HepG2 (cell line): Measurements from ENCODE around the gene LAPTM4A. TPM values are rescaled to one million over a fixed set of nuclear protein-coding genes. Genes with fewer than 3 reads are reported as not detected.

Experiments
- ARNT2 ChIP-seq: sonication (generic); formaldehyde crosslinking; IDR thresholded peaks from 2 replicates; pipeline ENCODE4 v1.8.0; 2022; ENCODE audit warnings: mild to moderate bottlenecking, low read depth, missing genetic modification reagents, moderate library complexity
- ATF1 ChIP-seq: IDR thresholded peaks from 2 replicates; pipeline ENCODE4 v1.6.1; 2016; ENCODE audit warnings: mild to moderate bottlenecking, control low read depth
- HNRNPLL ChIP-seq: fragments of 200-400 bp; formaldehyde crosslinking; IDR thresholded peaks from 2 replicates; pipeline ENCODE4 v1.6.1; 2017; ENCODE audit warnings: mild to moderate bottlenecking, low read depth, low read length; ENCODE audit not compliant: poor library complexity, severe bottlenecking
- SRSF9 ChIP-seq: fragments of 200-400 bp; formaldehyde crosslinking; IDR thresholded peaks from 2 replicates; pipeline ENCODE4 v1.6.1; 2018; ENCODE audit warnings: borderline replicate concordance, mild to moderate bottlenecking, low read depth, low read length; ENCODE audit not compliant: insufficient read depth, poor library complexity, severe bottlenecking
- TOPORS ChIP-seq: sonication (generic); formaldehyde crosslinking; IDR thresholded peaks from 2 replicates; pipeline ENCODE4 v1.8.0; 2023; ENCODE audit warnings: mild to moderate bottlenecking, missing genetic modification reagents
- ZBTB21 ChIP-seq: sonication (generic); formaldehyde crosslinking; IDR thresholded peaks from 2 replicates; pipeline ENCODE4 v1.4.0; 2020; ENCODE audit warnings: missing genetic modification reagents
- ZBTB3 ChIP-seq: sonication (generic); formaldehyde crosslinking; IDR thresholded peaks from 2 replicates; pipeline ENCODE4 v1.4.0; 2020; ENCODE audit warnings: low read depth, mild to moderate bottlenecking, moderate library complexity, missing genetic modification reagents, borderline replicate concordance
- ZEB1 ChIP-seq: IDR thresholded peaks from 2 replicates; pipeline ENCODE4 v1.6.1; 2012; ENCODE audit warnings: mild to moderate bottlenecking, low read depth, inconsistent platforms; ENCODE audit not compliant: insufficient replicate concordance
- ZNF251 ChIP-seq: sonication (generic); formaldehyde crosslinking; IDR thresholded peaks from 2 replicates; pipeline ENCODE4 v1.9.0; 2021; ENCODE audit warnings: mild to moderate bottlenecking, missing genetic modification reagents
- ZNF552 ChIP-seq: sonication (generic); formaldehyde crosslinking; IDR thresholded peaks from 2 replicates; pipeline ENCODE4 v1.9.0; 2022; ENCODE audit warnings: missing genetic modification reagents, mild to moderate bottlenecking, borderline replicate concordance
- ZZZ3 ChIP-seq: sonication (generic); formaldehyde crosslinking; IDR thresholded peaks from 2 replicates; pipeline ENCODE4 v1.4.0; 2020; ENCODE audit warnings: missing genetic modification reagents, mild to moderate bottlenecking, borderline replicate concordance
- polyA plus RNA-seq, 8 experiments: library from polyadenylated mRNA; depleted of rRNA in 3 of 8; stranded (reverse) in 7 of 8; unstranded in 1 of 8; fragments of >200 nt; fragmentation: Illumina TruSeq in 4 of 8; extraction: Trizol in 4 of 8; gene quantifications; 2 replicates each; pipeline versions ENCODE4 v1.2.1 to v1.2.3, GENCODE V29; 2011 to 2016; ENCODE audit warnings: low read depth in 4 of 8, missing spikeins in 1 of 8, mixed read lengths in 1 of 8; ENCODE audit not compliant: insufficient read depth in 1 of 8
- total RNA-seq, 5 experiments: library from RNA; depleted of rRNA; stranded (reverse); fragments of >200 nt; fragmentation: Illumina TruSeq; extraction: Trizol; gene quantifications; 2 replicates each; pipeline ENCODE4 v1.2.3, GENCODE V29; 2016; ENCODE audit warnings: low read depth in 1 of 5
- TF ChIP-seq, protein P1 (sequence below): IDR thresholded peaks from 2 replicates; pipeline ENCODE4 v1.6.1; 2016; ENCODE audit warnings: low read depth, borderline replicate concordance
- TF ChIP-seq, protein P2 (sequence below): sonication (generic); formaldehyde crosslinking; IDR thresholded peaks from 2 replicates; pipeline ENCODE4 v1.9.0; 2021; ENCODE audit warnings: mild to moderate bottlenecking, missing genetic modification reagents
- TF ChIP-seq, protein P3 (sequence below): sonication (generic); formaldehyde crosslinking; IDR thresholded peaks from 2 replicates; pipeline ENCODE4 v1.4.0; 2020; ENCODE audit warnings: missing genetic modification reagents
- TF ChIP-seq, protein P4 (sequence below): IDR thresholded peaks from 2 replicates; pipeline ENCODE4 v1.6.1; 2012; ENCODE audit warnings: inconsistent platforms

Gene LAPTM4A
- total and polyA plus RNA-seq, 2 of the 13 experiments (the other 11 are each of a cell fraction or from before 2014, with no cell fraction given), result 116 to 558 TPM

DNA sequence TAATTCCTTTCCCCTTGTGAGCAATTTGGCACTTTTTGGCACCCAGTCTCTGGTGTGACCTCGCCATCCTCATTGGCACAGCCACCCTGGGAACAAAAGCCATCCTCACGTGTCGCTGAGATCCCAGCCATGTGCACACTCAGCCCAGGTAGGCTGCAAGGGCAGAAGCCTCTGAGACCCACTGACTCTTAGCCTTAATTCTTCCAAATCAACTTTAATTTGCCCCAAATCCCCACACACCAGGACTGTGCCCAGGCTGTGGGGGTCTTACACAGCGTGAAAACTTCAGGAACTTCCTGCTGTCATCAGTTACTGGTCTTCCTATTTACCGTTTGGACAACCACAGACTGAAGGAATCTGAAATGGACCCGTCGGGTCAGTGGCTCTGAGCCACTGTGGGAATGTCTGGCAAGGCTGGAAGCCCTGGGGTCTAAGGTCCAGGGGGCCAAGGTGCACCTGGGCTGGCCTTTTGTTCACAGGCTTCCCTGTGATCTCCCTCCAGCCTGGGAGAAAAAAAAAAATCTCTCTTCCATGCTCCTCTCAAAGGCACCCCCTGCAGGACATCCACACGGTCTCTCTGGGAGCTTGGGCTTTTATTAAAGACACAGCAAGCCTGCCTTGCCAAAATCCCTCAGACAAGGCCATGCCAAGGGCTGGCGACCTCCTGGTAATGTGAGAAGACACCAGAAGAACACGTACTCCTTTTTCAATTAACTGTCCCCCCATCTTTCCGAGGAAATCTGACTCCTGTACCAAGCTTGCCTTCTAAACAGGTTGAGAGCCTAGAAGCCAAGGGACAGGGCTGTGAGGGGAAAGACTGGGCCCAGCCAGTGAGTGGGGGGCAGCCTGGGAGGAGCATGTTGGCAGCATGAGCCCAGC, 42.1 kb upstream of the LAPTM4A start (continued):
- no peak for TF ChIP-seq ATF1 (CRISPR knock-in tag)
- TF ChIP-seq, protein P1, sequence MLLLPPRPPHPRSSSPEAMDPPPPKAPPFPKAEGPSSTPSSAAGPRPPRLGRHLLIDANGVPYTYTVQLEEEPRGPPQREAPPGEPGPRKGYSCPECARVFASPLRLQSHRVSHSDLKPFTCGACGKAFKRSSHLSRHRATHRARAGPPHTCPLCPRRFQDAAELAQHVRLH, result peak; percentile 74; the same call in 1 of the 2 replicates
- TF ChIP-seq TOPORS, result 0 out of 2 replicates have a peak, but pooled peaks have one; percentile 34
- TF ChIP-seq, protein P2, sequence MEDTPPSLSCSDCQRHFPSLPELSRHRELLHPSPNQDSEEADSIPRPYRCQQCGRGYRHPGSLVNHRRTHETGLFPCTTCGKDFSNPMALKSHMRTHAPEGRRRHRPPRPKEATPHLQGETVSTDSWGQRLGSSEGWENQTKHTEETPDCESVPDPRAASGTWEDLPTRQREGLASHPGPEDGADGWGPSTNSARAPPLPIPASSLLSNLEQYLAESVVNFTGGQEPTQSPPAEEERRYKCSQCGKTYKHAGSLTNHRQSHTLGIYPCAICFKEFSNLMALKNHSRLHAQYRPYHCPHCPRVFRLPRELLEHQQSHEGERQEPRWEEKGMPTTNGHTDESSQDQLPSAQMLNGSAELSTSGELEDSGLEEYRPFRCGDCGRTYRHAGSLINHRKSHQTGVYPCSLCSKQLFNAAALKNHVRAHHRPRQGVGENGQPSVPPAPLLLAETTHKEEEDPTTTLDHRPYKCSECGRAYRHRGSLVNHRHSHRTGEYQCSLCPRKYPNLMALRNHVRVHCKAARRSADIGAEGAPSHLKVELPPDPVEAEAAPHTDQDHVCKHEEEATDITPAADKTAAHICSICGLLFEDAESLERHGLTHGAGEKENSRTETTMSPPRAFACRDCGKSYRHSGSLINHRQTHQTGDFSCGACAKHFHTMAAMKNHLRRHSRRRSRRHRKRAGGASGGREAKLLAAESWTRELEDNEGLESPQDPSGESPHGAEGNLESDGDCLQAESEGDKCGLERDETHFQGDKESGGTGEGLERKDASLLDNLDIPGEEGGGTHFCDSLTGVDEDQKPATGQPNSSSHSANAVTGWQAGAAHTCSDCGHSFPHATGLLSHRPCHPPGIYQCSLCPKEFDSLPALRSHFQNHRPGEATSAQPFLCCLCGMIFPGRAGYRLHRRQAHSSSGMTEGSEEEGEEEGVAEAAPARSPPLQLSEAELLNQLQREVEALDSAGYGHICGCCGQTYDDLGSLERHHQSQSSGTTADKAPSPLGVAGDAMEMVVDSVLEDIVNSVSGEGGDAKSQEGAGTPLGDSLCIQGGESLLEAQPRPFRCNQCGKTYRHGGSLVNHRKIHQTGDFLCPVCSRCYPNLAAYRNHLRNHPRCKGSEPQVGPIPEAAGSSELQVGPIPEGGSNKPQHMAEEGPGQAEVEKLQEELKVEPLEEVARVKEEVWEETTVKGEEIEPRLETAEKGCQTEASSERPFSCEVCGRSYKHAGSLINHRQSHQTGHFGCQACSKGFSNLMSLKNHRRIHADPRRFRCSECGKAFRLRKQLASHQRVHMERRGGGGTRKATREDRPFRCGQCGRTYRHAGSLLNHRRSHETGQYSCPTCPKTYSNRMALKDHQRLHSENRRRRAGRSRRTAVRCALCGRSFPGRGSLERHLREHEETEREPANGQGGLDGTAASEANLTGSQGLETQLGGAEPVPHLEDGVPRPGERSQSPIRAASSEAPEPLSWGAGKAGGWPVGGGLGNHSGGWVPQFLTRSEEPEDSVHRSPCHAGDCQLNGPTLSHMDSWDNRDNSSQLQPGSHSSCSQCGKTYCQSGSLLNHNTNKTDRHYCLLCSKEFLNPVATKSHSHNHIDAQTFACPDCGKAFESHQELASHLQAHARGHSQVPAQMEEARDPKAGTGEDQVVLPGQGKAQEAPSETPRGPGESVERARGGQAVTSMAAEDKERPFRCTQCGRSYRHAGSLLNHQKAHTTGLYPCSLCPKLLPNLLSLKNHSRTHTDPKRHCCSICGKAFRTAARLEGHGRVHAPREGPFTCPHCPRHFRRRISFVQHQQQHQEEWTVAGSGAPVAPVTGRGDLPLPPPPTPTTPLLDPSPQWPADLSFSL (CRISPR knock-in tag), result no peak
- peak; percentile 92; the same call in 1 of the 2 replicates for TF ChIP-seq ZZZ3 (CRISPR knock-in tag)
- peak; percentile 21 for TF ChIP-seq ZEB1
- no peak for TF ChIP-seq ZBTB21 (CRISPR knock-in tag)
- 0 out of 2 replicates have a peak, but pooled peaks have one; percentile 1 for TF ChIP-seq ARNT2 (CRISPR knock-in tag)
- no peak for TF ChIP-seq ZBTB3
- no peak for TF ChIP-seq HNRNPLL
- no peak for TF ChIP-seq ZNF552 (CRISPR knock-in tag)
- TF ChIP-seq SRSF9, result no peak
- TF ChIP-seq, protein P3, sequence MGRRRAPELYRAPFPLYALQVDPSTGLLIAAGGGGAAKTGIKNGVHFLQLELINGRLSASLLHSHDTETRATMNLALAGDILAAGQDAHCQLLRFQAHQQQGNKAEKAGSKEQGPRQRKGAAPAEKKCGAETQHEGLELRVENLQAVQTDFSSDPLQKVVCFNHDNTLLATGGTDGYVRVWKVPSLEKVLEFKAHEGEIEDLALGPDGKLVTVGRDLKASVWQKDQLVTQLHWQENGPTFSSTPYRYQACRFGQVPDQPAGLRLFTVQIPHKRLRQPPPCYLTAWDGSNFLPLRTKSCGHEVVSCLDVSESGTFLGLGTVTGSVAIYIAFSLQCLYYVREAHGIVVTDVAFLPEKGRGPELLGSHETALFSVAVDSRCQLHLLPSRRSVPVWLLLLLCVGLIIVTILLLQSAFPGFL (CRISPR knock-in tag), result no peak
- TF ChIP-seq, protein P4, sequence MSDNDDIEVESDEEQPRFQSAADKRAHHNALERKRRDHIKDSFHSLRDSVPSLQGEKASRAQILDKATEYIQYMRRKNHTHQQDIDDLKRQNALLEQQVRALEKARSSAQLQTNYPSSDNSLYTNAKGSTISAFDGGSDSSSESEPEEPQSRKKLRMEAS, result peak; percentile 73
- TF ChIP-seq ZNF251 (CRISPR knock-in tag), result 0 out of 2 replicates have a peak, but pooled peaks have one; percentile 69
